HG03432 (cell line): ENCODE data around the gene ERG28.
"Not testable (repeated sequence)": the region's sequence is repeated elsewhere in the genome, so short reads cannot be mapped to it uniquely, and the experiment has no call there.

Experiments
- ATAC-seq: cut with Tn5 transposase; IDR thresholded peaks from one replicate; pipeline ENCODE4 v1.9.1; 2021; ENCODE audit warnings: mild to moderate bottlenecking, moderate library complexity; ENCODE audit not compliant: unreplicated experiment

Gene ERG28, protein sequence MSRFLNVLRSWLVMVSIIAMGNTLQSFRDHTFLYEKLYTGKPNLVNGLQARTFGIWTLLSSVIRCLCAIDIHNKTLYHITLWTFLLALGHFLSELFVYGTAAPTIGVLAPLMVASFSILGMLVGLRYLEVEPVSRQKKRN

DNA sequence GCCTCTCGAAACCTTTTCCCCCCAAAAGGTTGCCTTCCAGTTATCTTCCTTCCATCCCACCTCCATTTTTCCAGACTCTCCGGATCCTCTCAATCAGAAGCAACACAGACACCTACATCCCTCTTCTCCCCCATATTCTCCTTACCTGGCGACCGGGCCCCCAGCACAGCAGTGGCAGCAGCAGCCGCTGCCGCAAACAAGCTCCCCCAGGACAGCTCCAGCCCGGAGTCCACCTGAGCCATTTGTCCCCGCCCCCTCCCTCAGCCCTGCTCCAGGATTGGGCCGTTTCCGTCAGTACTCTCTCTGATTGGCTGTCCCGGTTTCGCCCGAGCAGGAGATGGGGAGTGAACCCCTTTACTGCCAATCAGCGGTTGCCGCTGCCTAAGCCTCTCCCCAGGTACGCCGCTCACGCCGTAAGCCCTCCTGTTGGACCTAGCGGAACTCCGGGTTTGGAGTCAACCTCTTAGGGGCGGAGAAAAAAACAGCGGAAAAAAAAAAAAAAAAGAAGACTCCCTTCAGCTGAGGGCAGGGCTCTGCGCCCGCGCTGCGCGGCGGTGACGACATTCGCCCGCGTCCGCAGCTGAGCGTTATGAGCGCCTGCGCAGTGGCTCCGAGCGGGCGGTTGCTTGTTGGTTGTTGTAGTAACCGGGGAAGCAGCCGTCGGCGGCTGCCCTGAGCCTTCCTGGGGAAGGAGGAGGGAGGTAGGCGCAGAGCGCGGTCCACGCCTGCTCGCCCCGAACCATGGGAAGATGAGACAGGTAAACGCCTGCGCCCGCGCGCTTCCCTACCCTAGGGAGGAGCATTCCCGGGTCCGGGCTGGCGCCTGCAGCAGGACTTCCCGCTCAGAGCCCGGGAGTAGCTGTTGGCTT is at the start of gene ERG28, which contains the start of gene TTLL5:
Gene ERG28, minus strand, starts transcription at position 247 of the 869 bp plus-strand sequence. CDS start 3,374 bp downstream, outside the sequence.
Gene TTLL5, plus strand, starts transcription at position 617 of the 869 bp plus-strand sequence. CDS start 1,904 bp downstream, outside the sequence.
- ATAC-seq, result peak; percentile 95

DNA sequence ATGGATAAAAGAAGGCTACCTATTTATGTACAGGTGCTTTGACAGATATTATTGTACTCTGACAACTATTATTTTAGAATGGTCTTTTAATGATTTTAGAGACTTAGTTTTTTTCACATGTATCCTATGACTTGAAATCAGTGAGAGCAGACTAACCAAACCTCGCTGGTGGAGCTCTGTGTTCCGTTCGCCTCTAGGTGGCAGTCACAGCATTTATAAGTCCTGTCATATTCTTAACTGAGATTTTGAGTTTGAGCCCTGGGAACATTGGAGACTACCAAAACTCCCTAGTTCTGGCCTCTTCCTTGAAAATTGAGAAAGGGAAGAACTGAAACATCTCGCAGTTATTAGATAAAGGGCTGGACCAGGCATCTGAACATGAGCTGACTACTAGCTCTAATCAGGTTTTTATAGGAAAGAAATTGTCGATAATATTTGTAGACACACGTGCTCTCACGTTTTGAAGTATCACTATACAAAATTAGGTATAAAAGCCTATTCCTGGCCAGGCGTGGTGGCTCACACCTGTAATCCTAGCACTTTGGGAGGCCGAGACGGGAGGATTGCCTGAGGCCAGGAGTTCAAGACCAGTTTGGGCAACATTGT is 48.6 kb upstream of the ERG28 start:
- no peak for ATAC-seq

DNA sequence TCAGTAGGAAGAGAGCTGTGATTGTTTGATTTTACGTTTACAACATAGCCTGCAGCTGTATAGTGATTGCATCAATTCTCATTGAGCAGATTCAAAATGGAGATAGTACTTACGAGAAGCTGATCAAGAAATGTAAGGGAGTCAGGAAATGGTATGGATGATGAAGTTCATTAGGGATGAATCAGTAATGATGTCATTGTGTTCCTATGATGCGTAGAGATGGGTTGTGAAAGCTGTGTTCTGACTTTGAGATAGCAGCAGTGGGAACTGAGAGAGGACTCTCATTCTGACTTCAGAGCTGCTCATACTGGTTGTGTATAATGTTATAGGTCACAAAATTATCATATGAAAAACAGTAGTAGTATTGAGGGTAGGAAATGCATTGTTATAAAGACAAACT is 44.3 kb upstream of the ERG28 start:
- ATAC-seq, result no peak

DNA sequence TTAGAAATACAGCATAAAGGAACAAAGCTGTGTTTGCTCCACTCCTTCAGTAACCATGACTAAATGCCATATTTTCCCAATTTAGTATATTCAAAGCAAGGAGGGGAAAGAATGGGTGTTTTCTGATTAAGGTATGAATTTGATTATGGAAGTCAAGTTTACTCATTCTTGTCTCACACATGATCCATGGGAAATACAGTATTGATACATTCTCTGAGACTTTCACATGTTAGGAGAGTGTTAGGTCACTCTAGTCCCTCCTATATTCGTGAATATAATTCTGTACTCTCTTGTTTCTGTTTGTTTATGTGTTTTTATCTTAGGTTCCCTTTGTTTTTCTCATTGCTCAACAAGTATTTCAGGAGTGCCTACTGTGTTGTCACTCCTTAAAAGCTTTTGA is 42.8 kb upstream of the ERG28 start:
- ATAC-seq, result no peak

DNA sequence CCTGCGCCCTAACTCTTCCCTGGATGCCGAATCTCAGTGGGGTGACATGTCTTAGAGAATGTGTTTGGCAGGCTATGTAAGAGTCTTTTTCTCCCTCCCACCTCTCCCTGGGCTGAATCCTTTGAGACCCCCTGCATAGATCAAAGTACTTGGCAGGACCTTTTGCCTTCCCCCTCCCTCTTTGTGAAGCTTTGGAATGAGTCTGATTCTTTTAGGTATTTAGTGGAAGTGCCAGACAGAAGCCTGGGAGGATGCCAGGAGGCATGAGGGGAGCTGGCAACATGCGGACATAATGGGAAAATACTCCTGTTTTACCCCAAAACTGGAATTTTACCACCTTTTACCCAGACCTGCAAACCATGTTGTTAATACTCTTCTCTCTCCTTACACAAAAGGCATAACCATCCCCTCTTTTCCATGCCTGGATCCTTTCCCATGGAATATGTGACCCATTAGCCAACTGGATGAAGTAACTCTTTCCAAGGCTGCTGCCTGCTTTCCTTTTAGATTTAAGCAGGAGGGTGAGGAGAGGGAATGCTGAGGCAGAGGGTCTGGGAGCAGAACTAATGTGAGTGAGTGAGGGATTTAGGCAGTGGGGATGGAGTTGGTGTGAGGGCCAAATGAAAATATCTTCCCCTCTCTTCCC is 42.1 kb upstream of the ERG28 start:
- ATAC-seq, result no peak

DNA sequence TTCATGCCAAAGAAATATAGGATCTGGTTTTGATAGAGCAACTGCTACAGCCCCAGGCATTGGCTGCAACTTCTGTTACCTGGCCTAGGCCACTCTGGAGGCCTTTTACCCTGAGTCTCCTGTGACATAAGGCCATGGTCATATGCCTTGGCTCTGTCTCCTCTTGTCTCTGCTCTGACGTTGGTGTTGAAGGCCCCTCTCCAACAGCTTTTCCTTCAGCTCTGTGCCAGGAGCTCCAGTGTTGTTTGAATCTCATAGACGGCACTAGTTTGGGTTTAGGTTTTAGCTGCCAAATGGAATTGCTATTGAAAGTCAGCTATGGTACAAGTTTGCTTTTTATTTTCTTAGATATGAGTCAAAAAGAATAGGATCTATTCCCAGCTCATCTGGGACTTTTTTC is 41.4 kb upstream of the ERG28 start:
- ATAC-seq, result no peak

DNA sequence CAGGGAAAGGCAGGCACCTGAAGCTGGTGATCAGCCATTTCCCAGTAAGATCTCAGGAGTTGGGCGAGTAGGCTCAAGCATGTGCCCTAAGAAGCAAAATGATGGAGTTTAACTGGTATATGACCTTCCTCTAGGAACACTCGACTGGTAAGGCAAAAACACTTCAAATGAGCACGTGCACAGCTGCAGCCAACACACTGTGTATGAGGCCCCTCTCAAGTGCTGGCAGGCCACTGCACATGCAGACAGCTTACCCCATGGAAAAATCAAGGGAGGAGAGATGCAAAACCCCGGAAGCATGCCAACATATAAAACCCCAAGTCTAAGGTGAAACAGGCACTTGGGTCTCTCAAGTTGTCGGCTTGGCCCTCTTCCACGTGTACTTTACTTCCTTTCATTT is 39.6 kb upstream of the ERG28 start:
- no peak for ATAC-seq

DNA sequence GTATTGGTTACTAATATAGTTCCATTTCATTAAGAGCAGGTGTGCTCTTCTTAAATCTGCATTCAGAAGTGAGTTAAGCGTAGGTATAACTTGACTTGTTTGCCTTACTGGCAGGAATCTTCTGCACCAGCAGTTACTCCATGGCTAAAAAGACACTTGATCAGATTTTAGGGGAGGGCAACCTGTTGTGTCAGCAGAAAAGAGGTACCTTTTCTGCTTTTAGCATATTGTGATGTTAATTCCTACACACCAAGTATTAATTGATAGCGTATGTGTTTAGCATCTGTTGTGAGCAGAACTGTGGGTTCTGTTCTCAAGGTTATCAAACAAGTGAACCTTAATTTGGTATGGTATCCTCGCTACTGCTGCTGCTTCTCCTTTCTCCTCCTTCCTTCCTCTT is 38.7 kb upstream of the ERG28 start:
- ATAC-seq, result no peak

DNA sequence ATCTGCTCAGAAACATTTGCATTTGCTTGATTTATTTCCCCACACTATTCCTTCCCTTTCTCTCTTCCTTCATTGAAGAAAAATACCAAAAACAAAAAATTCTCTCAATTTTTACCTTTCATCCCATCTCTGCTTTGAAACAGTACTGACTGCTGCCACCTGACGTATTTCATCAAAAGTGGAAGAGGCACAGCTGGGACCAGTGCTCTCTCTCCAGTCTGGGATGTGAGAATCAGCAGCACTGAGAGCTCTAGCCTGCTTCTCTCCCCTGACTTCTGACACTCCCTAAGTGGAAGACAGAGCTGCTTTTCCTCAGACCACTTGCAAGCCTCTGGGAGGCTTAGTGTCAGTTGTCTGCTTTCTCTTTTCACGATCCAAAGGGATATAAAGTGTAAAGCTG is 37.2 kb upstream of the ERG28 start:
- ATAC-seq, result no peak

DNA sequence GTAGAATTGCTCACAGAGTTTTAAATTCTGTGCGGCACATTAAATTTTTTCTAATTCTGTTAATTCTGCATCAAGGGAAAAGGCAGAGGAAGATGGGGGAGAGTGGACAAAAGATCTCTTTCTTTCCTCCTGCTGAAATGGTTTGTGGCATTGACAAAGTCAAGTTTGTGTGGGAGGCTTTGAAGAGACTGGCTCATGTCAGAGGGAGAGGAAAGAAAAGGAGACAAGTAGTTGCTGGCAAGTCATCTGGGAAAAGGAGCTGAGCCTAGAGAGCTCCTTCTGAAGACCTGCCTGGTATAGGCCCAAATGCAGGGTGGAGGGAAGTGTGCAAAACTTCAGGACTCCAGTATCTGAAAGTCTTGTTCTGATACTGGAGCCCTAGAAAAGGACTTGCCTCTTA is 36.7 kb upstream of the ERG28 start:
- ATAC-seq, result no peak

DNA sequence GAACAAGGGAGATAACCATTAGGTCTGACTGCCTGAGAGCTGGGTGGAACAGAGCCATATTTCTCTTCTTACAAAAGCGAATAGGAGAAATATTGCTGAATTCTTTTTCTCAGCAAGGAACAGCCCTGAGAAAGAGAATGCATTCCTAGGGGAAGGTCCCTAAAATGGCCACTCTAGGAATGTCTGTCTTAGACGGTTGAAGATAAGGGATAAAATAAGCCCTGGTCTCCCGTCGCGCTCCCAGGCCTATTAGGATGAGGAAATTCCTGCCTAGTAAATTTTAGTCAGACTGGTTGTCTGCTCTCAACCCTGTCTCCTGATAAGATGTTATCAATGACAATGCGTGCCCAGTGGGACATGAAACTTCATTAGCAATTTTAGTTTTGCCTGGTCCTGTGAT is 34.3 kb upstream of the ERG28 start:
- ATAC-seq, result not testable (repeated sequence)

DNA sequence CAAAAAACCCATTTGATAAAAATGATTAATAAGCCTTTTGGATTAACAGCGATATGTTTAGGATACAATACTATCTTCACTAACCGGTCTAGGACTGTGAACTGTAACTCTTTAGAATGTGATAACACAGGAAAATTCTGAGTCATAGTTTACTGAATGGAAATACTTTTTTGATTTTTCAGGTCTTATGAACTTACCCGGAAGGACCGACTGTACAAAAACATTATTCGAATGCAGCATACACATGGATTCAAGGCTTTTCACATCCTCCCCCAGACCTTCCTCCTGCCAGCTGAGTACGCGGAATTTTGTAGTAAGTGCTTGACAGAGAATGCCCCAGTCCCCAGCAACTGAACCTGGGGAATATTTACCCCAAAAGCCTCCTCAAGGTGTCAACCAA is 29.3 kb upstream of the ERG28 start:
- no peak for ATAC-seq

DNA sequence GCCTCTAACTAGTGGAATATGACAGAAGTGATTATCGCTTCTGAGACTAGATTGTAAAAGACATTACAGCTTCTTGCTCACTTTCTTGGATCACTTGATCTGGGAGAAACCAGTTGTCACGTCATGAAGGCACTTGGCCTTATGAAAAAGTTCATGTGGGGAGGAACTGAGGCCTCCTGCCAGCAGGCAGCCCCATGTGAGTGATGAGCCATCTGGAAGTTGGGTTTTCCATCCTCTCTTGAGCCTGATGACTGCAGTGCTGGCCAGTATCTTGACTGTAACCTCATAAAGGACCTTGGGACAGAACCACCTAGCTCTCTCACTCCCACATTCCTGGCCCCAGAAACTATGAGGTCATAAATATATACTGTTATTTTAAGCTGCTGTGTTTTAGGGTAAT is 28.3 kb upstream of the ERG28 start:
- ATAC-seq, result no peak

DNA sequence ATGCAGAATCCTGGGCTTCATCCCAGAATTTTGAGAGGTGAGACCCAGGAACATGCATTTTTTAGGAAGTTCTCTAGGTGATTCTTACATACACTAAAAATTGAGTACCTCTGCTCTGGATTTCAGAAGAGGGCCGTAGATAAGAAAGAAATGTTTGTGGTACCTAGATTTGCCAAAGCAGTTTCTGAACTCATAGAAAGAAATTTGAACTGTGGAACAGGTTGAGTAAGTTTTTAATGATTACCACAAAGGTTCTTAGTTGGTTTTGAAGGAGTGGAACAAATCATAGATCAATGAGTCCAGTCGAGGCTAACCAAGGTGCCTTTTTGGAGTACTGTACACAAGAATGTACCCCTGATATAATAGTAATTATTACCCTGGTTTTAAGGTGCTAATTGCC is 25.2 kb upstream of the ERG28 start:
- ATAC-seq, result no peak

DNA sequence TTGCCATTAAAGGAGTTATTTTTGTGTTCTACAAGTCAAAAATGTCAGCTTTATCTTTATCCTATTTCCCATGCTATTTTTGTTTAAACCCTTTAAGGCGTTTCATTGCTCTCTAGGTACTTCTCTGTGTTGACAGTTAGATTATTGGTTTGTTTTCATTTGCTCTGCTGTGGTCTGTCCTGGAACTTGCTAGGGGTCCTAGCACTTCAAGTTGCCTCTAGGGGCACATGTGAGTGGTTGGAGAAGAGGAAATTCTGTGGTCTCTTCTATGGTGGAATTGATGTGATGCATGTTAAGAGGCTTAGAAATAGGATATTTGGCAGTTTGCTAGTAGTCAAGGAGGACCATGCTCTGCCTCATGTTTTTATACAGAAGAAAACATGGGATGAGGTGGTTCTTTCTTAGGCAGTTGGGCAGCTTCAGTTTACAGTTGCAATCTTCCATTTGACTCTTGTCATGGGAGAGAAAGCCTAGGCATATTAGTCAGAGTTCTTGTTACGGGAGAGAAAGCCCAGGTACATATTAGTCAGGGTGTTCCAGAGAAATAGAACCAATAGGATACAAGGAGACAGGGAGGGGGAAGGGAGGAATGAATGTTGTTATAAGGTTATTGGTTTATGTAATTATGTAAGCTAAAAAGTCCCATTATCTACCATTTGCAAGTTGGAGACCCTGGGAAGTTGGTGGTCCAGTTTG is 14.7 kb upstream of the ERG28 start:
- ATAC-seq, result no peak

DNA sequence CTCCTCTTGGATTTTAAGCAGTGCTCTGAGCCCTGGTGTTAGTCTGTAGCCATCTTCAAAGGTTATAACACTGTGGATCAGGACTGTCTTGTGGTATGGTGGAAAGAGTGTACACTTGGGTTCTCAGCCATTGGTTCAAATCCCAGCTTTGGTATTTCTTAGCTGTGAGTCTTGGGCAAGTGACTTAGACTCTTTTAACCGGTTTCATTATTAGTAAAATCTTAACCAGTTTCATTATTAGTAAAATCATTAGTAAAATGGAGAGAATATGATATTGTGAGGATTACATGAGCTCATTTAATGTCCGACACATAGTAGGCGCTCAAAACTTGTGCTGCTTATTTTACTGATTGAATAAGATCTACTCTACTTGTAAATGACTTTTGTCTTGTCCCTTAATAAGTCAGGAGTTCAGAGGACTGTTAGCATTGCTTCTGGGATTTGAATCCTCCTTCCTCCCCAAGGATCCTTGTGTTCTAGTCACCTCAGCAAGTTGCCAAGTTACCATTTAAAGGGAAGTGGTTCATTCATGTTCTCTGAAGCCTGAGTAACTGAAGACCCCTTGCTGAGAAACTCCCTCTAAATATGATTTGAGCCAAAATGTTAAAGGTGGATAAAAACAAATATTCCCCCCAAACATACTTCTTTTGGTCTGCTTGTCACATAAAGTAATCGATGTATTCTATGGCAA is 12.8 kb upstream of the ERG28 start:
- ATAC-seq, result no peak

DNA sequence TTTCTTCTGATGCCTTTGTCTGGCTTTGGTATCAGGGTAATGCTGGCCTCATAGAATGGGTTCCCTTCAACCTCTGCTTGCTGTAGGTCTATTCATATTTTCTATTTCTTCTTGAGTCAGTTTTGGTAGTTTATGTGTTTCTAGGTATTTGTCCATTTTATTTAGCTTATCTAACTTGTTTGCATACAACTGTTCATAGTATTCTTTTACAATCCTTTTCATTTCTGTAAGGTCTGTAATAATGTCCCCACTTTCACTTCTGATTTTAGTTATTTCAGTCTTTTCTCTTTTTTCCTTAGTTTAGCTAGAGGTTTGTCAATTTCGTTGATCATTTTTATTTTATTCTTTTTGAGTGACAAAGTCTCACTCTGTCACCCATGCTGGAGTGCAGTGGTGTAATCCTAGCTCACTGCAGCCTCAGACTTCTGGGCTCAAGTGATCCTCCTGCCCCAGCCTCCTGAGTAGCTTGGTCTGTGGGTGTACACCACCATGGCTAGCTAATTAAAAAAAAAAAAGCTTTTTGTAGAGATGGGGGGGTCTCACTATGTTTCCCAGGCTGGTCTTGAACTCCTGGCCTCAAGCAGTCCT is 12.0 kb upstream of the ERG28 start:
- ATAC-seq, result no peak

DNA sequence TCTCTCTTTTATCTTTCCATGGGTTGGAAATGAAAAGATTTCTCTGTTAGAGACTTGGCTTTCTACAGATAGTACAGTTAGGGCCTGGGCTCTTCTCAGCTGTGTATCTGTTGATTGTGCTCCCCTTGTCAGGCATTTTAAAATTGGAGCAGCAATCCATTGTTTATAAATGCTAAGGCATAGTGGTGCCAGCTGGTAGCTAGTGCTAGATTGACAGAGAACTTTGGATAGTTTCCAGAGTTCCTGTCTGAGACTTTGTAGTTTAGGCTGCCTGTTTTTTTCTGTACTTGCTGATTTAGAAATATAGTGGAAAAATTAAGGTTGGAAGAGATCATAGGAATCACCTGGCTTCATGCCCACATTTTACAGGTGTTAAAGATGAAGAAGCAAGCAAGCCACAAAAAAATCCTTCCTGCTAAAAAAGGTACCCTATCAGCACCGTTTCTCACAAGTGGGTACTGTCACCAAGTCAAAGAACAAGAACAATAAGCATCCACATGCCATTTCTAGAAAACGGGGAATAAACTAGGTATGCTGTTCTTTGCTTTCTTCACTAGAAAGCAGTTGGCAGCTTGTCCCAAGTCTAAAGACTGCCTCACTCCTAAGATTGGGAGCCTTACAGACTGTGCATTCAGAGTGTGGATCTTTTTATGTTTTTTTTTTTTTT is 6.6 kb upstream of the ERG28 start:
- ATAC-seq, result no peak

DNA sequence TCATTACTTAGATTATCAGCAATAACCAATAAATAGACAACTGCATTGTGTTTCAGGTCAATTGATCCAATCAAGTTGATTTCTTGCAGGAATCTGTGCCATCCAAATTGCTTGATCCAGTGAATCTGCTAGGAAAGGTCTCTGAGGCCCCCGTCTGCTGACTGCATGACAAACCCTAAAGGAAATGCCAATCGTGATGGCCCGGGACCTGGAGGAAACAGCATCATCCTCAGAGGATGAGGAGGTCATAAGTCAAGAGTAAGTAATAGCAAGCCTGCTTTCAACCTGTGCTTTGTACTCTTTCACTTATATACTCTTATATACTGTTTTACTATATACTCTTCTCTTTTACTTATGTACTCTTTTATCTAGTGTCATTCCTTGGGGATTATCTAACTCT is 2.3 kb upstream of the ERG28 start:
- ATAC-seq, result no peak

DNA sequence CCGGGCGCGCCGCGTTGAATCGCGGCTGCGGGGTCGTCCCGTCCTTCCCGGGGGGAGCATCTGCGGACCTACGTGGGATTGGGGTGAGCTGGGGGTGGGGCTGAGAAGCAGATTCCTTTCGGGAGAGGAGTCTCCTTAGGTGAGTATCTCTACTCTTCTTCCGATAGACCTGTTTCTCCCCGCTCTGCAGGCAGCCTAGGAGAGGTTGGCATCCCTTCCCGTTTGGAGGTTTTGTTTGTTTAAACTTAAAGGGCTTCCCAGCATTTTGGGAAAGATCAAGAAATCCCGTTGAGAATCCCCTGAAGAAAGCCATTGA is 781 bp upstream of the ERG28 start:
- no peak for ATAC-seq
